HEK293T (cell line): Measurements from ENCODE around the gene PLTP.
A peak's percentile ranks its signal among the peaks of the same experiment; 100 is the strongest.
"Not testable (repeated sequence)": the region's sequence is repeated elsewhere in the genome, so short reads cannot be mapped to it uniquely, and the experiment has no call there.

Experiments used
- CTCF ChIA-PET: fragments of 350-600 bp; formaldehyde crosslinking; extraction: SDS; loops from one replicate; lab custom pipeline; 2021; ENCODE audit warnings: antibody characterized with exemption, inconsistent platforms; lab: Yijun Ruan, JAX
- POLR2A ChIA-PET: fragments of 350-600 bp; formaldehyde crosslinking; extraction: SDS; loops from one replicate; lab custom pipeline; 2020; ENCODE audit warnings: antibody characterized with exemption, inconsistent platforms; lab: Yijun Ruan, JAX
- DNase-seq: peaks from one replicate; pipeline ENCODE4 v3.0.0; 2012; ENCODE audit warnings: mixed read lengths; ENCODE audit errors: extremely low spot score
- ARNT ChIP-seq: fragments of 450-650 bp; IDR thresholded peaks from 2 replicates; pipeline ENCODE4 v1.6.1; 2017; ENCODE audit warnings: mild to moderate bottlenecking
- BHLHE40 ChIP-seq: fragments of 450-650 bp; IDR thresholded peaks from 2 replicates; pipeline ENCODE4 v1.6.1; 2016; ENCODE audit warnings: mild to moderate bottlenecking, moderate library complexity, borderline replicate concordance
- CTBP1 ChIP-seq: fragments of 450-650 bp; IDR thresholded peaks from 2 replicates; pipeline ENCODE4 v1.6.1; 2016; ENCODE audit warnings: borderline replicate concordance
- ELF4 ChIP-seq: fragments of 450-650 bp; IDR thresholded peaks from 2 replicates; pipeline ENCODE4 v1.6.1; 2017; ENCODE audit warnings: antibody characterized with exemption
- FOXA1 ChIP-seq: fragments of 450-650 bp; IDR thresholded peaks from 2 replicates; pipeline ENCODE4 v1.6.1; 2016; ENCODE audit warnings: mild to moderate bottlenecking
- FOXK2 ChIP-seq: fragments of 450-650 bp; IDR thresholded peaks from 2 replicates; pipeline ENCODE4 v1.6.1; 2016; ENCODE audit warnings: mild to moderate bottlenecking
- FOXM1 ChIP-seq: fragments of 450-650 bp; IDR thresholded peaks from 2 replicates; pipeline ENCODE4 v1.6.1; 2017; ENCODE audit warnings: mild to moderate bottlenecking, borderline replicate concordance
- HDGF ChIP-seq: fragments of 450-650 bp; IDR thresholded peaks from 2 replicates; pipeline ENCODE4 v1.6.1; 2017; ENCODE audit warnings: antibody characterized with exemption, borderline replicate concordance
- L3MBTL2 ChIP-seq: fragments of 450-650 bp; conservative IDR thresholded peaks from 2 replicates; pipeline ENCODE4 v1.6.1; 2016; ENCODE audit warnings: mild to moderate bottlenecking
- LEF1 ChIP-seq: fragments of 450-650 bp; IDR thresholded peaks from 2 replicates; pipeline ENCODE4 v1.6.1; 2017; ENCODE audit warnings: mild to moderate bottlenecking, borderline replicate concordance
- NFRKB ChIP-seq: fragments of 450-650 bp; IDR thresholded peaks from 2 replicates; pipeline ENCODE4 v1.6.1; 2016; ENCODE audit warnings: mild to moderate bottlenecking, moderate library complexity
- SP1 ChIP-seq: fragments of 450-650 bp; IDR thresholded peaks from 2 replicates; pipeline ENCODE4 v1.6.1; 2017
- SUZ12 ChIP-seq: fragments of 450-650 bp; IDR thresholded peaks from 2 replicates; pipeline ENCODE4 v1.6.1; 2016; ENCODE audit warnings: mild to moderate bottlenecking
- TARDBP ChIP-seq: fragments of 450-650 bp; IDR thresholded peaks from 2 replicates; pipeline ENCODE4 v1.6.1; 2016
- ZNF384 ChIP-seq: fragments of 450-650 bp; IDR thresholded peaks from 2 replicates; pipeline ENCODE4 v1.6.1; 2016
- TF ChIP-seq, protein P1 (sequence below): fragments of 450-650 bp; IDR thresholded peaks from 2 replicates; pipeline ENCODE4 v1.6.1; 2016

Gene PLTP, protein sequence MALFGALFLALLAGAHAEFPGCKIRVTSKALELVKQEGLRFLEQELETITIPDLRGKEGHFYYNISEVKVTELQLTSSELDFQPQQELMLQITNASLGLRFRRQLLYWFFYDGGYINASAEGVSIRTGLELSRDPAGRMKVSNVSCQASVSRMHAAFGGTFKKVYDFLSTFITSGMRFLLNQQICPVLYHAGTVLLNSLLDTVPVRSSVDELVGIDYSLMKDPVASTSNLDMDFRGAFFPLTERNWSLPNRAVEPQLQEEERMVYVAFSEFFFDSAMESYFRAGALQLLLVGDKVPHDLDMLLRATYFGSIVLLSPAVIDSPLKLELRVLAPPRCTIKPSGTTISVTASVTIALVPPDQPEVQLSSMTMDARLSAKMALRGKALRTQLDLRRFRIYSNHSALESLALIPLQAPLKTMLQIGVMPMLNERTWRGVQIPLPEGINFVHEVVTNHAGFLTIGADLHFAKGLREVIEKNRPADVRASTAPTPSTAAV

DNA sequence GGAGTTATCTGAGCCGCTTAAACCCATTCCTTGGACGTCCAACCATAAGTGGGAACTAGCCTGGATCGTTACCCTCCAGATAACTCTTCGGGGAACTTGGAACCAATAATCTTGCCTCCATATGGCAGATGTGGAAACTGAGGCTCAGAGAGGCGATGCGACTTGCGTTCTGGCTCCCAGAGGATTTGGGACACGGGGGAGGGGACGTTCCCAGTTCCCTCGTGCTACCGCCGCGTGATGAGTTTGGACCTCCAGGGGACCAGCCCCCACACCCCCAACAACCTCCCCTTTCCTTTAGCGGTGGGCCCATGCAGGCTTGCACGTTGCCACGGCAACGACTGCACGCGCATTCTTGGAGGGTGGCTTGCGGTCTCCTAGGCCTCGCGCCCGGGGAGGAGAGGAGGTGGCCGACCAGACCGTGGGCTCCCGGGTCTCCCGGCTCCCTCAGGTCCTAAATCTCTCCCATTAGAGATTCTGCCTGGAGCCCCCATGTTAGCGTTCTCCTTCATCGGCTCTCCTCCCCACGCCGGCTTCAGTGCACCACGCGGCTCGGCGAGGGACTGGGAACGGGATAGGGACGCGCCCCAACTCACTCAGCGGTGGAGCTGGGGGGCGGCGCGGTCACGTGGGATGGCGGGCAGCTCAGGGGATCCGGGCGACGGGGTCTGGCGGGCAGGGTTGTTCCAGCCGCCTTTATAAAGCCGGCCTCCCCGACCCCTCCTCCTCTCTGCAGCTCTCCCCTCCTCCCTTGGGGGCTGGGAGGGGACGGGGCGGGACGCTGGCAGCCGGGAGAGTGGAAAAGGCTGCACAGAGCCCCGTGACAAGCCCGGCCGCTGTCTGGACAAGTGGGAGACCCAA, at the start of gene PLTP:
TSS of gene PLTP (minus strand) at position 670 of the 858 bp plus-strand sequence. CDS start 703 bp downstream, outside the sequence.
- CTCF ChIA-PET: no interaction called here
- DNase-seq: no peak
- TF ChIP-seq TARDBP: no peak
- TF ChIP-seq L3MBTL2: 0 out of 2 replicates have a peak, but pooled peaks have one; percentile 36
- TF ChIP-seq HDGF: no peak
- POLR2A ChIA-PET: interaction anchor here (1.4 to 1.6 kb wide), 2 partner anchors 18 to 30 kb away, joined by 3 to 5 read pairs; no protein-coding TSS in a partner anchor

DNA sequence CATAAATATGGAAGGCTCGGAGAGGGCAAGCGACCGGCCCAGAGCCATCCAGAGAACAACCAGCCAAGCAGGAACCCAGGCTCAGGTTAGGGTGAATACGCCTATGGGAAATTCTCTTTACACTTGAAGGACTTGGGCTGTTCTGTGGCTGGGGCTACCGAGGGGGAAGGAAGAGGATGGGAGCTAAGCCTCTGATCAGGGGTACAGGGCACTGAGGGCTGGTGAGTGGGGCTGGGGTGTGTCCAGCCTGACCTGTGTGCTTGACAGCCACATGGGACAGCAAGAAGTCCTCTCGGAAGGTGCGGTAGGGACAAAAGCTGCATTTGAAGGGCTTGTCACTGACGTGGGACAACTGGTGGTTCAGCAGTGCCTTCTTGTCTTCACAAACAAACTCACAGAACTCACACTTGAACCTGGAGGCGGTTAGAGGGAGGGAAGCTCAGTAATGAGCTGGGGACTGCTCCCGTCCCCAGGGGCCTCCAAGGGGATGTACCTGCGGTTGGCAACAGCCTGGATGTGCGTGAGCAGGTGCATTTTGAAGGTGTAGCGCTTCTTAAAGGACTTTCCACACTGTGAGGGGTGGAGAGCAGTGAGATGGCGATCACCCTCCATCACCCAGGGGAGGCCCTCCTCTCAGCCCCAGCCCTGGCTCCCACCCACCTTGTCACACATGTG, 48.1 kb upstream of the PLTP start:
- no peak for DNase-seq
- ChIA-PET POLR2A (no interaction called here), CTCF (no interaction called here)
- TF ChIP-seq LEF1 (no peak), FOXA1 (no peak), ARNT (no peak), BHLHE40 (no peak), SUZ12 (no peak), ELF4 (no peak), FOXK2 (no peak), ZNF384 (no peak), NFRKB (no peak), TARDBP (no peak), L3MBTL2 (no peak), SP1 (no peak), FOXM1 (no peak), HDGF (no peak)
- TF ChIP-seq, protein P1, sequence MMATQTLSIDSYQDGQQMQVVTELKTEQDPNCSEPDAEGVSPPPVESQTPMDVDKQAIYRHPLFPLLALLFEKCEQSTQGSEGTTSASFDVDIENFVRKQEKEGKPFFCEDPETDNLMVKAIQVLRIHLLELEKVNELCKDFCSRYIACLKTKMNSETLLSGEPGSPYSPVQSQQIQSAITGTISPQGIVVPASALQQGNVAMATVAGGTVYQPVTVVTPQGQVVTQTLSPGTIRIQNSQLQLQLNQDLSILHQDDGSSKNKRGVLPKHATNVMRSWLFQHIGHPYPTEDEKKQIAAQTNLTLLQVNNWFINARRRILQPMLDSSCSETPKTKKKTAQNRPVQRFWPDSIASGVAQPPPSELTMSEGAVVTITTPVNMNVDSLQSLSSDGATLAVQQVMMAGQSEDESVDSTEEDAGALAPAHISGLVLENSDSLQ: no peak

DNA sequence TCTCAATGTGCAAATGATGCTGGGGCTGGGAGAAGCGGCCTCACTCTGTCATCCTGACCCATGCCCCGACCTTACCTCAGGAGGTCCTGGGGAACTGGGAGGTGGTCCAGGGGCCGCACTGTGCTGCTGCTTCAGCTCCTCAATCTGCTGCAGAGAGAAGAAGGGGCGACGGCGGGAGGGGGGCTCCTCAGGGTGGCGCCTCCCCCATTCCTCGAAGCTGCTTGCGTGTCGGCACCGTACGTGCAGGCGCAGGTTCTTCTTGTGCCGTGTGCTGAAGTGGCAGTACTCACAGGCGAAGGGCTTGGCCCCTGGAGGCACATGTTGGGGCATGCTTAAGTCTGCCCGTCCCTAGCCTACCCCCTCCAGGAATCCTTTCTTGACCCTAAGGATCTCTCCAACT, 47.2 kb upstream of the PLTP start:
- ChIA-PET POLR2A (no interaction called here), CTCF (no interaction called here)
- no peak for DNase-seq
- TF ChIP-seq ARNT: no peak
- no peak for TF ChIP-seq NFRKB
- no peak for TF ChIP-seq CTBP1
- no peak for TF ChIP-seq SP1
- TF ChIP-seq TARDBP: no peak
- TF ChIP-seq L3MBTL2: no peak
- TF ChIP-seq LEF1: no peak
- no peak for TF ChIP-seq HDGF
- TF ChIP-seq FOXA1: no peak
- no peak for TF ChIP-seq FOXK2
- TF ChIP-seq SUZ12: no peak
- TF ChIP-seq ELF4: no peak
- no peak for TF ChIP-seq FOXM1
- TF ChIP-seq BHLHE40: no peak
- TF ChIP-seq ZNF384: no peak
- TF ChIP-seq, protein P1: no peak

DNA sequence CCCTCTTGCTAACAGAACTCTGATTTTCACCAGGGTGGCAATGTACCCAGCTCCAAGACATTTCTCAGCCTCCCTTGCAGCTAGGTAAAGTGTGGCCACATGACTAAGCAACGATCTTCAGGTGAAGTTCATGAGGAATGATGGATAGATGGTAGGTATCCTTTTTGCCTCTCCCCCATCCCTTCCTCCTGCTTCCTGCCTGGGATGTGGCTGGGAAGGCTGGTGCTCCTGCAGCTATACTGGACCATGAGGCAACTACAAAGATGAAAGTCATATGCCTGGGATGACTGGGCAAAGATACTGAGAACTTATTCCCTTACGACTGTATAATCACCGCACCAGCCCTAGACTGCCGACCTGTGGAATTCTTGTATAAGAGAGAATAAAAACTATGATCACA, 46.6 kb upstream of the PLTP start:
- CTCF ChIA-PET: no interaction called here
- no peak for DNase-seq
- POLR2A ChIA-PET: interaction anchor here (1.2 to 1.6 kb wide), 2 partner anchors 12 to 24 kb away, joined by 3 to 4 read pairs; partner anchors contain the start of gene PCIF1
- TF ChIP-seq FOXA1 (no peak), FOXK2 (no peak)

DNA sequence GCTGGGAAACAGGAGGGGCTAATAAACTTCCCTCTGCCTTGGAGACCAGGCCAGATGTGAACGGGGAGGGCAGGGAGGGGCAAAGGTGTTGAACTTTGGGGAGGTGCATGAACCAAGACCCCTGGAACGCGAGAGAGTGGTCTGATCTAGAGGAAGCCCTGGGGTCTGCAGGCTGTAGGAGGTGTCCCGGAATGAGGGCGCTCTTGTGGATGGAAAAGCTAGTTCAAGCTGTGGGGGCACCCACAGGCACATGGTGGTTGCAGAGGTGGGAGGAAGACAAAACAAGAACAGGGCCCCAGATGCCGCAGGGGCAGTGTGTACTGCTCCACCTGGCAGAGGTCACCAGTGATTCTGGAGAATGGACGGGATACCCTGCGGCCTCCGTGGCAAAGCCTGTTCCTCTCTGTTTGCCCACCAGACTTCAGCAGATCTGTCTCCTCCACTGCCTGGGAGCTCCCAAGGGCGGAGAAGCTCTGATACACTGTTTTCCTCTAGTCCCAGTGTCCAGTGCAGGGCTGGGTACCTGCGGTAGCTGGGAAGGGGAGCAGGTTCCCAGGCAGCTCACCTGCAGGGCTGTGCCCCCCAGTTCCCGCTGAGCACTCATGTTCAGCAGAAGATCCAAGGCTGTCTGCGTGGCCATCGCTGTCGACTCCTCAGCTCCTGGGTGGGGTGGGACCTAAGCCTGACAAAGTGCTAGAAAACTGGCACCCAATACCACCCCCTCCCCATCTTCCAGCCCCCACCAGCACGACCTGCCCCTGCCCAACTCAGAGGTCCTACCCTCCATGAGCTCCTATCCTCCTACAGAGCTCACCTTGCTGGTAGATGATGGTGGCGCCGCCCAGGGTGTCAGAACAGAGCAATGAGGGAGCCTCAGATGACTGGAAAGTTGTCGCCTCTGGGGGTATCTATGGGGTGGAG, 45.3 kb upstream of the PLTP start:
- ChIA-PET POLR2A (interaction anchor here (1.2 to 1.6 kb wide), 2 partner anchors 10 to 22 kb away, joined by 3 to 4 read pairs; partner anchors contain the start of gene PCIF1), CTCF (no interaction called here)
- TF ChIP-seq NFRKB: no peak
- no peak for TF ChIP-seq HDGF
- TF ChIP-seq L3MBTL2: no peak
- no peak for TF ChIP-seq SP1
- no peak for TF ChIP-seq SUZ12
- TF ChIP-seq BHLHE40: no peak
- no peak for TF ChIP-seq CTBP1
- TF ChIP-seq FOXK2: no peak
- no peak for TF ChIP-seq LEF1
- no peak for TF ChIP-seq TARDBP
- TF ChIP-seq, protein P1: no peak
- TF ChIP-seq FOXA1: no peak
- TF ChIP-seq ARNT: no peak
- no peak for TF ChIP-seq FOXM1
- TF ChIP-seq ZNF384: no peak
- TF ChIP-seq ELF4: no peak
- DNase-seq: no peak

DNA sequence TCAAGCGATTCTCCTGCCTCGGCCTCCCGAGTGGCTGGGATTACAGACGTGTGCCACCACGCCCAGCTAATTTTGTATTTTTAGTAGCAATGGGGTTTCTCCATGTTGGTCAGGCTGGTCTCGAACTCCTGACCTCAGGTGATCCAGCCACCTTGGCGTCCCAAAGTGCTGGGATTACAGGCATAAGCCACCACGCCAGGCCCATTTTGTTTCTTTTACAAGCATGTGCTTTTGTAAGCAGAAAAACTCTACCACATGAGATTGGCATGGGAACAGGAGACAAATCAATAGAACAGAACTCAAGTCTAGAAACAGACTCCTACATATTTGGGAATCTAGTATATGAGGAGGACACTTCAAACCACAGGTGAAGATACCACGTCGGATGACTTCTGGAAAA, 44.4 kb upstream of the PLTP start:
- POLR2A ChIA-PET, DNase-seq, CTCF ChIA-PET: not testable (repeated sequence)
